A673 (cell line): Measurements from ENCODE around the gene CCDC85C. TPM values are rescaled to one million over a fixed set of nuclear protein-coding genes. Genes with fewer than 3 reads are reported as not detected.

Experiments
- BruUV-seq: library from RNA; stranded (reverse); fragments of 400-500 nt; replicated peaks from 2 replicates; lab custom pipeline; 2021; lab: Mats Ljungman, UMichigan
- CTCF ChIA-PET: fragments of 300-600 bp; sonication (Branson Sonifier 250); formaldehyde crosslinking; loops from one replicate; lab custom pipeline; 2022; ENCODE audit warnings: antibody characterized with exemption; lab: Charles Lee
- POLR2A ChIA-PET: fragments of 300-600 bp; sonication (Branson Sonifier 250); formaldehyde crosslinking; loops from one replicate; lab custom pipeline; 2022; ENCODE audit warnings: antibody characterized with exemption; ENCODE audit not compliant: low non-redundant PET; lab: Charles Lee
- DNase-seq: peaks from one replicate; pipeline ENCODE4 v3.0.0-alpha.2; 2015; ENCODE audit warnings: low spot score
- H3K27ac ChIP-seq: fragments of 200-600 bp; sonication (generic); 2 replicates; pipeline ENCODE4 v1.5.1; 2016; ENCODE audit warnings: mixed run types, low read depth, mild to moderate bottlenecking, mixed read lengths, antibody characterized with exemption, low read length; ENCODE audit not compliant: poor library complexity, severe bottlenecking
- H3K27me3 ChIP-seq: fragments of 200-600 bp; sonication (generic); replicated peaks from 2 replicates; pipeline ENCODE4 v1.6.1; 2017; ENCODE audit warnings: mixed run types, low read depth, mild to moderate bottlenecking, mixed read lengths, antibody characterized with exemption, low read length; ENCODE audit not compliant: insufficient read depth, poor library complexity
- H3K36me3 ChIP-seq: fragments of 200-600 bp; sonication (generic); 2 replicates; pipeline ENCODE4 v1.6.1; 2016; ENCODE audit warnings: mixed run types, mild to moderate bottlenecking, mixed read lengths, antibody characterized with exemption, low read length; ENCODE audit not compliant: insufficient read depth, poor library complexity, severe bottlenecking
- H3K4me1 ChIP-seq: fragments of 200-600 bp; sonication (generic); 2 replicates; pipeline ENCODE4 v1.6.1; 2017; ENCODE audit warnings: mixed run types, mild to moderate bottlenecking, mixed read lengths, antibody characterized with exemption, low read length; ENCODE audit not compliant: insufficient read depth, poor library complexity, severe bottlenecking
- H3K4me3 ChIP-seq: fragments of 200-600 bp; sonication (generic); 2 replicates; pipeline ENCODE4 v1.5.1; 2016; ENCODE audit warnings: low read depth, mixed run types, mild to moderate bottlenecking, mixed read lengths, low read length; ENCODE audit not compliant: poor library complexity, severe bottlenecking
- H3K9me3 ChIP-seq: fragments of 200-600 bp; sonication (generic); 2 replicates; pipeline ENCODE4 v1.6.1; 2016; ENCODE audit warnings: mixed run types, low read depth, mild to moderate bottlenecking, mixed read lengths, antibody characterized with exemption, low read length; ENCODE audit not compliant: poor library complexity, severe bottlenecking
- EZH2 ChIP-seq: fragments of 200-600 bp; sonication (generic); IDR thresholded peaks from 2 replicates; pipeline ENCODE4 v1.6.1; 2017; ENCODE audit warnings: borderline replicate concordance, low read depth, mild to moderate bottlenecking, mixed read lengths, antibody characterized with exemption, low read length; ENCODE audit not compliant: poor library complexity, severe bottlenecking
- intact Hi-C: fragments of 100-400 bp; cut with micrococcal nuclease; formaldehyde crosslinking; loops from one replicate; pipeline ENCODE4 v1.10.0; 2022; ENCODE audit not compliant: unreplicated experiment
- total RNA-seq: library from RNA; stranded (reverse); gene quantifications from 2 replicates; pipeline ENCODE4 v1.2.3, GENCODE V29; 2021
- TF ChIP-seq, protein P1 (sequence below): fragments of 300-800, 200-600 bp; sonication (generic); conservative IDR thresholded peaks from 2 replicates; pipeline ENCODE4 v1.5.1; 2017; ENCODE audit warnings: low read depth, mild to moderate bottlenecking, antibody characterized with exemption, low read length, moderate library complexity, mixed read lengths

The CCDC85C gene
- total RNA-seq, 1 experiment from 2014 or later: 24.6 TPM

DNA sequence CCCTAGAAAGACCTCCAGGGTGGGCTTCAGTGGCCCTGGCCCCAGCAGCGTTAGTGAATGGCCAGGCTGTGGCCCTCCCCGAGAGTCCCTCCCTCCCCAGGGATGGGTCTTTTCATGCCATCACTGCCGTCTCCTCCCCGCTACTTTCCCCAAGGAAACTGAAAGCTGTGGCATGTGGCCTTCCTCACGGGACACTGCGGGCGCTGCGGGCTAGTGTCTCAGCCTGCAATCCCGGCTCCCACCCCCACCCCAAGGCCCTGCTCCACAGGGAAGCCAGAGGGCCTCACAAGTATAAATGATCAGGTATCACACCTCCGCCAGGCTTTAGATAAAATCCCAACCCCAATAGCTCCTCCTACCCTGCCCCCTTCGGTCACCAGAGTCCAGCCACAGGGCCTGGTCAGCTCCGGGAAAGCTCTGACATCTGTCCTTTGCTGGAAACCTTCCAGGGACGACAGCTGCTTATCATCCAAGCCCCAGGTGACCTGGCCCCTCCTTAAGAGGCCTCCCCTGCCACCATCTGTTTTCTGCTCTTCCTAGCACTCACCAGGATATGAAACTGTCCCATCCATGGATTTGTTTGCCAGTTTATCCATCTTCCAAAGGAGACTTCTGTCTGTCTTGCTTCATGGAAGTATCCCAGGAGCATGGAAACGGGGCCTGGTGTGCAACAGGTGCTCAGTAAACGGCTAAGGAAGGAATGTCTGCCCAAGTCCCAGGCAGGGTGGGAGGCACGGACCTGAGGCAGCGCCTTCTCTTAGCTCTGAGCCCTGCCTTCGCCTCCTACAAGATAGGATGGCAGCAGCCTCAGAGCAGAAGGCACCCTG lies 31.6 kb downstream of the CCDC85C start:
- CTCF ChIA-PET: interaction anchor here (0.6 kb wide), 1 partner anchor 40 kb away, joined by 3 read pairs; no protein-coding TSS in a partner anchor
- POLR2A ChIA-PET: interaction anchor here (0.5 kb wide), 1 partner anchor 996 kb away, joined by 3 read pairs; no protein-coding TSS in a partner anchor
- intact Hi-C loops: no loop called here
- Histone ChIP-seq H3K9me3 (no peaks in the 10 kb centered on the region), H3K4me1 (peaks cover 53% of the 10 kb centered on the region), H3K27me3 (no peaks in the 10 kb centered on the region), H3K27ac (no peak overlapping the region), H3K36me3 (no peaks in the 10 kb centered on the region), H3K4me3 (no peak overlapping the region)
- BruUV-seq: no TSS peak
- DNase-seq: no peak
- TF ChIP-seq, protein P1, sequence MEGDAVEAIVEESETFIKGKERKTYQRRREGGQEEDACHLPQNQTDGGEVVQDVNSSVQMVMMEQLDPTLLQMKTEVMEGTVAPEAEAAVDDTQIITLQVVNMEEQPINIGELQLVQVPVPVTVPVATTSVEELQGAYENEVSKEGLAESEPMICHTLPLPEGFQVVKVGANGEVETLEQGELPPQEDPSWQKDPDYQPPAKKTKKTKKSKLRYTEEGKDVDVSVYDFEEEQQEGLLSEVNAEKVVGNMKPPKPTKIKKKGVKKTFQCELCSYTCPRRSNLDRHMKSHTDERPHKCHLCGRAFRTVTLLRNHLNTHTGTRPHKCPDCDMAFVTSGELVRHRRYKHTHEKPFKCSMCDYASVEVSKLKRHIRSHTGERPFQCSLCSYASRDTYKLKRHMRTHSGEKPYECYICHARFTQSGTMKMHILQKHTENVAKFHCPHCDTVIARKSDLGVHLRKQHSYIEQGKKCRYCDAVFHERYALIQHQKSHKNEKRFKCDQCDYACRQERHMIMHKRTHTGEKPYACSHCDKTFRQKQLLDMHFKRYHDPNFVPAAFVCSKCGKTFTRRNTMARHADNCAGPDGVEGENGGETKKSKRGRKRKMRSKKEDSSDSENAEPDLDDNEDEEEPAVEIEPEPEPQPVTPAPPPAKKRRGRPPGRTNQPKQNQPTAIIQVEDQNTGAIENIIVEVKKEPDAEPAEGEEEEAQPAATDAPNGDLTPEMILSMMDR: no peak
- no peak for TF ChIP-seq EZH2

DNA sequence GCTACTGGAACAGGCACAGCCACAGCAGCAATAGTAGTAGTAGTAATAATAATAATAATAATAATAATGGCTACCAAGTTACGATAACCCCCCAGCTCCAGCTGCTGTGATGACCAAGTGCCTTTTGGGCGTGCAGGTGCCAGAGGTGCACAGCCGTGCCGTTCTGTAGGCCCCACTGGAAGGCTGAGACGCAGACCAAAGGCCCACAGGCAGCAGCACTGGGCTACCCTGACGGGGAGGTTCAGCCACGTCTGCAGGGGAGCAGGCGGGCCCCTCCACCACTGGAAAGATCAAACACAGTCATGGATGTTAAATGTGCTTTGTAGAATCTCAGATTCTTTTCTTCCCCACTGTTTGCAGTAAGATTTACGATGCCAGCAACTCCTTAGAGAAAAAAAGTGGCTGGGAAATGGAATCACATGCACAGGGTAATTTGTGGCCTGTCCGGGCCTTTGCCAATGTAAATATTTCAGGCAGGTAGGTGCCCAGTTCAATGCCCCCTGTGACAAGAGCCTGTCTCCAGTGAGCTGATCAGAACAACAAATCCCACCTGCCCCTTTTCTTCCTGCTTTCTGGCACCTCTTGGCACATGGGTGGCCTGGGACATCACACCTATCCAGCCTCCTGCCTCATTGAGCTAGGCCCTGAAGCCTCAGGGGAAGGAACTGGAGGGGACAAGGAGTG lies 32.6 kb downstream of the CCDC85C start:
- Histone ChIP-seq H3K4me1 (peaks cover 53% of the 10 kb centered on the region), H3K27ac (no peak overlapping the region), H3K9me3 (no peaks in the 10 kb centered on the region), H3K27me3 (no peaks in the 10 kb centered on the region), H3K4me3 (no peak overlapping the region), H3K36me3 (no peaks in the 10 kb centered on the region)
- no peak for DNase-seq
- ChIA-PET CTCF (no interaction called here), POLR2A (no interaction called here)
- intact Hi-C loops: no loop called here
- TF ChIP-seq, protein P1: no peak
- TF ChIP-seq EZH2: no peak
- BruUV-seq: no TSS peak

DNA sequence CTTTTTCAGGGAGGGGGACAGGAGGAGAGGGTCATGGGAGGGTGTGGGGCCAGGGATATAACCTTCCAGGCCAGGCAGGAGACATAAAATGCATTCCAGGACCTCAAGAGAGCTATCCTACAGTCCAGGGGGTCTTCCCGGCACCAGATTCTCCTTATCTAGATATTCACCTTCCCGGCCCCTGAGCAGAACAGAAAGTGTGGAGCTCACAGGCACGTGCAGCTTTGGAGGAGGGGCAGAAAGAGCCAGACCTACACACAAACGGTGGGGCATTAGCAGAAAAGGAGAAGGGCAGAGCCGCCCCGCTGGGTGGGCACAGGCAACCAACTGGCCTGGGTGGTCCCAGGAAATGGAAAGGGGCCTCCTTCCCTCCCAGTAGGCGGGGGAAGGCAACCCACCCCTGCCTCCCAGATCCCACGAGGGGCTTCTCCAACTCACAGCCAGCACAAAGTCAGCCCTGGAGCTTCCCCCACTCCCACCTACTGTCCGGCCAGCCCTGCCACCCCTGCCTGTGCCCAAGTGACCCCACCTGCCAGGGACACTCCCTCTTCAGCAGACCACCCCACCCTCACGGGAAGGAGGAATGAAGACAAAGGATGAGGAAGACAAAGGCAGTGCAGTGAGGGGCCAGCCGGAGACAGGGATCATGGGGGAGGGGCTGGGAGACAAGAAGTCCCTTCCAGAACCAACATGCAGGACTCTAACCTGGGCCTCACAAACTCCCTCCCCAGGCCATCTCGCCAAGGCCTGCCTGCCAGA lies 33.3 kb downstream of the CCDC85C start:
- Histone ChIP-seq H3K36me3 (no peaks in the 10 kb centered on the region), H3K4me1 (peaks cover 49% of the 10 kb centered on the region), H3K4me3 (no peak overlapping the region), H3K27ac (no peak overlapping the region), H3K9me3 (no peaks in the 10 kb centered on the region), H3K27me3 (no peaks in the 10 kb centered on the region)
- BruUV-seq: no TSS peak
- POLR2A ChIA-PET: no interaction called here
- no peak for DNase-seq
- CTCF ChIA-PET: no interaction called here
- TF ChIP-seq, protein P1: no peak
- TF ChIP-seq EZH2: no peak
- intact Hi-C loops: no loop called here
